ENCODE data around the gene MYL12A. TPM values are rescaled to one million over a fixed set of nuclear protein-coding genes. Genes with fewer than 3 reads are reported as not detected.

MYL12A gene
- total and polyA plus RNA-seq, 2 of the 13 experiments (the other 11 are each of a cell fraction or from before 2014, with no cell fraction given) = 261 to 277 TPM

DNA sequence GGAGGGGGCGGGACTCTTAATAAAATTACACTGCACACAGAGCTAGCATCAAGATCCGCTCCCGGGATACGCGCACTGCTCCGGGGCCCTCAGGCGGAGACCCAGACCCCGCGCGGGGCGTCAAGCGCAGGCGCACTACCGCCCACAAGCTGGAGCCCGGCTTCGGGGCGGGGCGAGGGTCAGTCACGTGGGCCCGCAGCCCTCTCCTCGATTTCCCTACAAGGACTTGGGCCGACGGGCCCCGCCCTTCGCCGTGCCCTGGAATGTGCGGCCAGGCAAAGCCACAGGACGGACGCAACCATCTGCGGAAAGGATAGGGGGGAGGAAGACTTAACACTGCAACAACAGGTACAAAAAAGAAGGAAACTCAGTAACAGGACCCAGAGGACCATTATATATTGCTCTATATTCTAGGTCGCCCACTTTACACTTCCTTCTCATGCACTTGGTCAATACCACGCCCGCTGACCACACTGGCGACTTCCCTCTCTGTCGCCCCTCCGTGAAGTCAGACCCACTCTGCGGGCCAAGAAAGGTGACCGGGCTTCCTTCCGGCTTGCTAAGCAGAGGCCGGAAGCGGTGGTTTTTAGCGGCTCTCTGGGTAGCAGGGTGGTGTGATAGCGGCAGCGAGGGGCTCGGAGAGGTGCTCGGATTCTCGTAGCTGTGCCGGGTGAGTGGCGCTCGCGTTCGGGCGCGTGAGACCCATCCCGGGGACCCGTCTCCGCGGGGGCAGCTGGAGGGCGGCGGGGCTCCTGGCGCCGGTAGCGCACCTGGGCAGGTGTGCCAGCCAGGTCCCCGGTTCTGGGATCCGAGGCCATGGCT lies at the start of gene MYL12A (continued):
- TF ChIP-seq, protein P1, sequence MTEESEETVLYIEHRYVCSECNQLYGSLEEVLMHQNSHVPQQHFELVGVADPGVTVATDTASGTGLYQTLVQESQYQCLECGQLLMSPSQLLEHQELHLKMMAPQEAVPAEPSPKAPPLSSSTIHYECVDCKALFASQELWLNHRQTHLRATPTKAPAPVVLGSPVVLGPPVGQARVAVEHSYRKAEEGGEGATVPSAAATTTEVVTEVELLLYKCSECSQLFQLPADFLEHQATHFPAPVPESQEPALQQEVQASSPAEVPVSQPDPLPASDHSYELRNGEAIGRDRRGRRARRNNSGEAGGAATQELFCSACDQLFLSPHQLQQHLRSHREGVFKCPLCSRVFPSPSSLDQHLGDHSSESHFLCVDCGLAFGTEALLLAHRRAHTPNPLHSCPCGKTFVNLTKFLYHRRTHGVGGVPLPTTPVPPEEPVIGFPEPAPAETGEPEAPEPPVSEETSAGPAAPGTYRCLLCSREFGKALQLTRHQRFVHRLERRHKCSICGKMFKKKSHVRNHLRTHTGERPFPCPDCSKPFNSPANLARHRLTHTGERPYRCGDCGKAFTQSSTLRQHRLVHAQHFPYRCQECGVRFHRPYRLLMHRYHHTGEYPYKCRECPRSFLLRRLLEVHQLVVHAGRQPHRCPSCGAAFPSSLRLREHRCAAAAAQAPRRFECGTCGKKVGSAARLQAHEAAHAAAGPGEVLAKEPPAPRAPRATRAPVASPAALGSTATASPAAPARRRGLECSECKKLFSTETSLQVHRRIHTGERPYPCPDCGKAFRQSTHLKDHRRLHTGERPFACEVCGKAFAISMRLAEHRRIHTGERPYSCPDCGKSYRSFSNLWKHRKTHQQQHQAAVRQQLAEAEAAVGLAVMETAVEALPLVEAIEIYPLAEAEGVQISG (CRISPR knock-in tag; IDR thresholded peaks at IDR 0.05) = no peak
- TF ChIP-seq CBX5 (CRISPR knock-in tag; IDR thresholded peaks at IDR 0.05; ENCODE audit: borderline replicate concordance) (no peak; the same call in 1 of the 2 replicates), RAD51 (IDR thresholded peaks at IDR 0.05; ENCODE audit: borderline replicate concordance) (peak; percentile 92), MED8 (CRISPR knock-in tag; IDR thresholded peaks at IDR 0.05; ENCODE audit: insufficient replicate concordance) (no peak), ZNF260 (CRISPR knock-in tag; IDR thresholded peaks at IDR 0.05; ENCODE audit: borderline replicate concordance, low read depth) (no peak), ARNTL (CRISPR knock-in tag; IDR thresholded peaks at IDR 0.05) (peak; percentile 89), NRL (CRISPR knock-in tag; IDR thresholded peaks at IDR 0.05; ENCODE audit: borderline replicate concordance) (peak; percentile 54; the same call in 1 of the 2 replicates), NBN (conservative IDR thresholded peaks at IDR 0.05) (no peak), FOXP1 (IDR thresholded peaks at IDR 0.05) (no peak), FOXP1 (CRISPR knock-in tag; IDR thresholded peaks at IDR 0.05) (0 out of 2 replicates have a peak, but pooled peaks have one; percentile 24)
- TF ChIP-seq, protein P2, sequence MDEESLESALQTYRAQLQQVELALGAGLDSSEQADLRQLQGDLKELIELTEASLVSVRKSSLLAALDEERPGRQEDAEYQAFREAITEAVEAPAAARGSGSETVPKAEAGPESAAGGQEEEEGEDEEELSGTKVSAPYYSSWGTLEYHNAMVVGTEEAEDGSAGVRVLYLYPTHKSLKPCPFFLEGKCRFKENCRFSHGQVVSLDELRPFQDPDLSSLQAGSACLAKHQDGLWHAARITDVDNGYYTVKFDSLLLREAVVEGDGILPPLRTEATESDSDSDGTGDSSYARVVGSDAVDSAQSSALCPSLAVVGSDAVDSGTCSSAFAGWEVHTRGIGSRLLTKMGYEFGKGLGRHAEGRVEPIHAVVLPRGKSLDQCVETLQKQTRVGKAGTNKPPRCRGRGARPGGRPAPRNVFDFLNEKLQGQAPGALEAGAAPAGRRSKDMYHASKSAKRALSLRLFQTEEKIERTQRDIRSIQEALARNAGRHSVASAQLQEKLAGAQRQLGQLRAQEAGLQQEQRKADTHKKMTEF (CRISPR knock-in tag; IDR thresholded peaks at IDR 0.05) = no peak; the same call in 1 of the 2 replicates
- TF ChIP-seq, protein P3, sequence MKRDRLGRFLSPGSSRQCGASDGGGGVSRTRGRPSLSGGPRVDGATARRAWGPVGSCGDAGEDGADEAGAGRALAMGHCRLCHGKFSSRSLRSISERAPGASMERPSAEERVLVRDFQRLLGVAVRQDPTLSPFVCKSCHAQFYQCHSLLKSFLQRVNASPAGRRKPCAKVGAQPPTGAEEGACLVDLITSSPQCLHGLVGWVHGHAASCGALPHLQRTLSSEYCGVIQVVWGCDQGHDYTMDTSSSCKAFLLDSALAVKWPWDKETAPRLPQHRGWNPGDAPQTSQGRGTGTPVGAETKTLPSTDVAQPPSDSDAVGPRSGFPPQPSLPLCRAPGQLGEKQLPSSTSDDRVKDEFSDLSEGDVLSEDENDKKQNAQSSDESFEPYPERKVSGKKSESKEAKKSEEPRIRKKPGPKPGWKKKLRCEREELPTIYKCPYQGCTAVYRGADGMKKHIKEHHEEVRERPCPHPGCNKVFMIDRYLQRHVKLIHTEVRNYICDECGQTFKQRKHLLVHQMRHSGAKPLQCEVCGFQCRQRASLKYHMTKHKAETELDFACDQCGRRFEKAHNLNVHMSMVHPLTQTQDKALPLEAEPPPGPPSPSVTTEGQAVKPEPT (CRISPR knock-in tag; IDR thresholded peaks at IDR 0.05; ENCODE audit: low read depth) = no peak
- TF ChIP-seq, protein P4, sequence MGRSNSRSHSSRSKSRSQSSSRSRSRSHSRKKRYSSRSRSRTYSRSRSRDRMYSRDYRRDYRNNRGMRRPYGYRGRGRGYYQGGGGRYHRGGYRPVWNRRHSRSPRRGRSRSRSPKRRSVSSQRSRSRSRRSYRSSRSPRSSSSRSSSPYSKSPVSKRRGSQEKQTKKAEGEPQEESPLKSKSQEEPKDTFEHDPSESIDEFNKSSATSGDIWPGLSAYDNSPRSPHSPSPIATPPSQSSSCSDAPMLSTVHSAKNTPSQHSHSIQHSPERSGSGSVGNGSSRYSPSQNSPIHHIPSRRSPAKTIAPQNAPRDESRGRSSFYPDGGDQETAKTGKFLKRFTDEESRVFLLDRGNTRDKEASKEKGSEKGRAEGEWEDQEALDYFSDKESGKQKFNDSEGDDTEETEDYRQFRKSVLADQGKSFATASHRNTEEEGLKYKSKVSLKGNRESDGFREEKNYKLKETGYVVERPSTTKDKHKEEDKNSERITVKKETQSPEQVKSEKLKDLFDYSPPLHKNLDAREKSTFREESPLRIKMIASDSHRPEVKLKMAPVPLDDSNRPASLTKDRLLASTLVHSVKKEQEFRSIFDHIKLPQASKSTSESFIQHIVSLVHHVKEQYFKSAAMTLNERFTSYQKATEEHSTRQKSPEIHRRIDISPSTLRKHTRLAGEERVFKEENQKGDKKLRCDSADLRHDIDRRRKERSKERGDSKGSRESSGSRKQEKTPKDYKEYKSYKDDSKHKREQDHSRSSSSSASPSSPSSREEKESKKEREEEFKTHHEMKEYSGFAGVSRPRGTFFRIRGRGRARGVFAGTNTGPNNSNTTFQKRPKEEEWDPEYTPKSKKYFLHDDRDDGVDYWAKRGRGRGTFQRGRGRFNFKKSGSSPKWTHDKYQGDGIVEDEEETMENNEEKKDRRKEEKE (IDR thresholded peaks at IDR 0.05) = no peak
- TF ChIP-seq, protein P5, sequence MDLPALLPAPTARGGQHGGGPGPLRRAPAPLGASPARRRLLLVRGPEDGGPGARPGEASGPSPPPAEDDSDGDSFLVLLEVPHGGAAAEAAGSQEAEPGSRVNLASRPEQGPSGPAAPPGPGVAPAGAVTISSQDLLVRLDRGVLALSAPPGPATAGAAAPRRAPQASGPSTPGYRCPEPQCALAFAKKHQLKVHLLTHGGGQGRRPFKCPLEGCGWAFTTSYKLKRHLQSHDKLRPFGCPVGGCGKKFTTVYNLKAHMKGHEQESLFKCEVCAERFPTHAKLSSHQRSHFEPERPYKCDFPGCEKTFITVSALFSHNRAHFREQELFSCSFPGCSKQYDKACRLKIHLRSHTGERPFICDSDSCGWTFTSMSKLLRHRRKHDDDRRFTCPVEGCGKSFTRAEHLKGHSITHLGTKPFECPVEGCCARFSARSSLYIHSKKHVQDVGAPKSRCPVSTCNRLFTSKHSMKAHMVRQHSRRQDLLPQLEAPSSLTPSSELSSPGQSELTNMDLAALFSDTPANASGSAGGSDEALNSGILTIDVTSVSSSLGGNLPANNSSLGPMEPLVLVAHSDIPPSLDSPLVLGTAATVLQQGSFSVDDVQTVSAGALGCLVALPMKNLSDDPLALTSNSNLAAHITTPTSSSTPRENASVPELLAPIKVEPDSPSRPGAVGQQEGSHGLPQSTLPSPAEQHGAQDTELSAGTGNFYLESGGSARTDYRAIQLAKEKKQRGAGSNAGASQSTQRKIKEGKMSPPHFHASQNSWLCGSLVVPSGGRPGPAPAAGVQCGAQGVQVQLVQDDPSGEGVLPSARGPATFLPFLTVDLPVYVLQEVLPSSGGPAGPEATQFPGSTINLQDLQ (CRISPR knock-in tag; IDR thresholded peaks at IDR 0.05) = no peak
